K562 (cell line): Measurements from ENCODE around the gene UCN. TPM values are rescaled to one million over a fixed set of nuclear protein-coding genes. Genes with fewer than 3 reads are reported as not detected.

Experiments
- ATAC-seq: fragments of 200-7000 bp; cut with Tn5 transposase; 3 replicates; pipeline ENCODE4 v1.9.1; 2020; ENCODE audit warnings: moderate library complexity
- BruUV-seq: library from RNA; stranded (reverse); fragments of 400-500 nt; replicated peaks from 2 replicates; lab custom pipeline; 2021; lab: Mats Ljungman, UMichigan
- CTCF ChIA-PET: fragments of 300-600 bp; formaldehyde crosslinking; extraction: SDS; loops from one replicate; lab custom pipeline; 2021; ENCODE audit warnings: low intra/inter-chr PET ratio; lab: Yijun Ruan, JAX
- POLR2A ChIA-PET: fragments of 300-600, 350-650 bp; sonication (Branson Sonifier 250); formaldehyde crosslinking; extraction: SDS; loops from one replicate; lab custom pipeline; 2021; ENCODE audit warnings: antibody characterized with exemption, inconsistent platforms; lab: Yijun Ruan, JAX
- DNase-seq, 4 experiments: peaks; one replicate each; pipeline versions ENCODE4 v3.0.0 to v3.0.0-alpha.2; 2011 to 2018; ENCODE audit warnings: low spot score in 3 of 4, mixed read lengths in 3 of 4; ENCODE audit errors: extremely low read depth in 1 of 4
- FAIRE-seq: peaks from 2 replicates; lab custom pipeline; 2011; peaks lifted over from hg19 to GRCh38; lab: Jason Lieb, UNC
- H2AFZ ChIP-seq: 2 replicates; pipeline ENCODE4 v1.6.0; 2011; ENCODE audit warnings: low read depth, low read length, control low read depth, inconsistent platforms
- H3K27ac ChIP-seq: fragments of 200-600 bp; 3 replicates; pipeline ENCODE4 v1.8.0; 2011; ENCODE audit warnings: low read depth, mild to moderate bottlenecking, control low read depth, inconsistent platforms, low read length, moderate library complexity, mixed read lengths; ENCODE audit errors: extremely low read depth
- H3K27me3 ChIP-seq, 2 experiments: fragments of 300-600 bp in 1 of 2; 2 replicates in 1 of 2; 3 replicates in 1 of 2; pipeline versions ENCODE4 v1.6.0 to v1.8.0; 2011; ENCODE audit warnings: inconsistent platforms in 2 of 2, low read length in 2 of 2, mild to moderate bottlenecking in 1 of 2, mixed read lengths in 1 of 2, moderate library complexity in 1 of 2; ENCODE audit not compliant: control insufficient read depth in 2 of 2, insufficient read depth in 2 of 2
- H3K36me3 ChIP-seq: fragments of 300-600 bp; 3 replicates; pipeline ENCODE4 v1.8.0; 2011; ENCODE audit warnings: mild to moderate bottlenecking, low read length, inconsistent platforms; ENCODE audit not compliant: control insufficient read depth, insufficient read depth
- H3K4me1 ChIP-seq, 2 experiments: fragments of 200-600 bp in 1 of 2; replicated peaks in 1 of 2; 2 replicates in 1 of 2; 3 replicates in 1 of 2; pipeline versions ENCODE4 v1.5.1 to v1.8.0; 2011; ENCODE audit warnings: inconsistent platforms in 2 of 2, low read length in 2 of 2, mild to moderate bottlenecking in 1 of 2, mixed read lengths in 1 of 2, moderate library complexity in 1 of 2; ENCODE audit not compliant: control insufficient read depth in 2 of 2, insufficient read depth in 2 of 2
- H3K4me2 ChIP-seq: 2 replicates; pipeline ENCODE4 v1.6.1; 2011; ENCODE audit warnings: low read length, control low read depth, inconsistent platforms, mixed read lengths; ENCODE audit not compliant: insufficient read depth
- H3K4me3 ChIP-seq: fragments of 200-600 bp; sonication (generic), shearing (Covaris generic); 2 replicates; pipeline ENCODE4 v1.5.1; 2016; ENCODE audit warnings: control low read depth, inconsistent platforms
- H3K79me2 ChIP-seq: fragments of 200-600 bp; 3 replicates; pipeline ENCODE4 v1.8.0; 2011; ENCODE audit warnings: low read length, inconsistent platforms; ENCODE audit not compliant: control insufficient read depth, insufficient read depth
- H3K9ac ChIP-seq, 2 experiments: 2 replicates each; pipeline versions ENCODE4 v1.6.0 to v1.6.1; 2011; ENCODE audit warnings: low read depth in 2 of 2, low read length in 2 of 2, control low read depth in 1 of 2, inconsistent platforms in 1 of 2, mild to moderate bottlenecking in 1 of 2, mixed read lengths in 1 of 2; ENCODE audit not compliant: insufficient read depth in 1 of 2
- H3K9me1 ChIP-seq: one replicate; pipeline ENCODE4 v1.6.0; 2011; ENCODE audit warnings: inconsistent platforms, mild to moderate bottlenecking, low read length, moderate library complexity; ENCODE audit not compliant: control insufficient read depth, insufficient read depth
- H3K9me3 ChIP-seq: replicated peaks from 2 replicates; pipeline ENCODE4 v1.5.1; 2011; ENCODE audit warnings: low read depth, low read length, inconsistent platforms; ENCODE audit not compliant: control insufficient read depth, insufficient read depth
- H4K20me1 ChIP-seq: replicated peaks from 2 replicates; pipeline ENCODE4 v1.6.1; 2011; ENCODE audit warnings: low read length, inconsistent platforms, mixed read lengths; ENCODE audit not compliant: control insufficient read depth, insufficient read depth
- CHCHD3 ChIP-seq: fragments of 250-450 bp; sonication (Bioruptor Pico); IDR thresholded peaks from 2 replicates; pipeline ENCODE4 v2.1.2; 2022; ENCODE audit warnings: mild to moderate bottlenecking
- EP300 ChIP-seq: IDR thresholded peaks from 2 replicates; pipeline ENCODE4 v1.6.1; 2012; ENCODE audit warnings: low read length, improper control_type of control experiment
- EP400 ChIP-seq: fragments of 450-650 bp; IDR thresholded peaks from 2 replicates; pipeline ENCODE4 v1.6.1; 2017; ENCODE audit warnings: antibody characterized with exemption, mild to moderate bottlenecking, moderate library complexity
- FOXJ2 ChIP-seq: fragments of 200-800 bp; sonication (Bioruptor generic); IDR thresholded peaks from 2 replicates; pipeline ENCODE4 v1.6.1; 2016; ENCODE audit warnings: missing genetic modification characterization, missing compliant biosample characterization
- HNRNPLL ChIP-seq: fragments of 200-400 bp; formaldehyde crosslinking; IDR thresholded peaks from 2 replicates; pipeline ENCODE4 v1.6.1; 2017; ENCODE audit warnings: low read length, low read depth, mild to moderate bottlenecking; ENCODE audit not compliant: poor library complexity, severe bottlenecking
- MAFG ChIP-seq: fragments of 450-650 bp; conservative IDR thresholded peaks from 2 replicates; pipeline ENCODE4 v1.6.1; 2016; ENCODE audit warnings: missing genetic modification characterization, missing compliant biosample characterization
- MXI1 ChIP-seq: IDR thresholded peaks from 2 replicates; pipeline ENCODE4 v1.6.1; 2011; ENCODE audit warnings: low read depth, mild to moderate bottlenecking, improper control_type of control experiment, low read length
- MYC ChIP-seq, 2 experiments: fragments of 250-450 bp in 1 of 2; sonication (Bioruptor Pico) in 1 of 2; IDR thresholded peaks; 2 replicates each; pipeline versions ENCODE4 v1.5.1 to v1.6.1; 2012 to 2021; ENCODE audit warnings: low read depth in 2 of 2, borderline replicate concordance in 1 of 2, improper control_type of control experiment in 1 of 2, low read length in 1 of 2, mild to moderate bottlenecking in 1 of 2, moderate library complexity in 1 of 2
- NRF1 ChIP-seq, 2 experiments: fragments of 450-650 bp; IDR thresholded peaks in 1 of 2; conservative IDR thresholded peaks in 1 of 2; 2 replicates each; pipeline ENCODE4 v1.6.1; 2014; ENCODE audit warnings: mild to moderate bottlenecking in 2 of 2
- RAD21 ChIP-seq, 2 experiments: fragments of 250-450 bp in 1 of 2; fragments of 450-650 bp in 1 of 2; sonication (Bioruptor Pico) in 1 of 2; formaldehyde crosslinking in 1 of 2; IDR thresholded peaks in 1 of 2; conservative IDR thresholded peaks in 1 of 2; 2 replicates each; pipeline versions ENCODE4 v1.4.0 to v1.8.0; 2020 to 2022; ENCODE audit warnings: mild to moderate bottlenecking in 2 of 2, moderate library complexity in 1 of 2
- SIN3A ChIP-seq, 2 experiments: fragments of 150-350 bp in 1 of 2; IDR thresholded peaks; 2 replicates each; pipeline ENCODE4 v1.6.1; 2011 to 2016; ENCODE audit warnings: borderline replicate concordance in 2 of 2, low read depth in 2 of 2, low read length in 2 of 2, mild to moderate bottlenecking in 2 of 2, moderate library complexity in 2 of 2; ENCODE audit not compliant: control insufficient read depth in 1 of 2
- SNAPC5 ChIP-seq: fragments of 250-450 bp; sonication (Bioruptor Pico); IDR thresholded peaks from 2 replicates; pipeline ENCODE4 v1.8.0; 2021; ENCODE audit warnings: moderate library complexity, mild to moderate bottlenecking, inconsistent platforms
- SREBF1 ChIP-seq: fragments of 150-350 bp; IDR thresholded peaks from 2 replicates; pipeline ENCODE4 v1.6.1; 2014; ENCODE audit warnings: antibody characterized with exemption, low read depth, low read length, borderline replicate concordance
- SRSF1 ChIP-seq: fragments of 200-400 bp; formaldehyde crosslinking; IDR thresholded peaks from 2 replicates; pipeline ENCODE4 v1.6.1; 2017; ENCODE audit warnings: mild to moderate bottlenecking, low read depth, low read length, moderate library complexity
- ZBED1 ChIP-seq: IDR thresholded peaks from 2 replicates; pipeline ENCODE4 v1.6.1; 2014
- ZBTB1 ChIP-seq: sonication (generic); formaldehyde crosslinking; IDR thresholded peaks from 2 replicates; pipeline ENCODE4 v1.8.1; 2023; ENCODE audit warnings: missing genetic modification reagents, low read depth, mild to moderate bottlenecking, borderline replicate concordance
- ZBTB17 ChIP-seq: fragments of 450-650 bp; formaldehyde crosslinking; IDR thresholded peaks from 2 replicates; pipeline ENCODE4 v1.4.0; 2020; ENCODE audit warnings: mild to moderate bottlenecking
- WGBS: fragments of 100-300 bp; shearing (Covaris generic); methylation state at CpG from one replicate; pipeline ENCODE4 v1.1.6; 2016; ENCODE audit warnings: low coverage, mixed read lengths; ENCODE audit not compliant: insufficient coverage; ENCODE audit errors: missing lambda C conversion rate; 5-methylcytosine and 5-hydroxymethylcytosine counted together
- in situ Hi-C: fragments of 300-500 bp; cut with MboI; formaldehyde crosslinking; loops from 4 replicates; pipeline ENCODE4 v1.15.0; 2018; ENCODE audit warnings: inconsistent platforms, mixed read lengths
- intact Hi-C: fragments of 100-400 bp; cut with micrococcal nuclease; formaldehyde crosslinking; loops from 2 replicates; pipeline ENCODE4 v1.14.2; 2022
- polyA plus RNA-seq, 8 experiments: library from polyadenylated mRNA; depleted of rRNA in 4 of 8; stranded (reverse) in 5 of 8; unstranded in 3 of 8; fragments of >200 nt; fragmentation: Nextera tagmentation in 2 of 8; fragmentation: Illumina TruSeq in 1 of 8; extraction: Ambion mirVana in 2 of 8; extraction: Trizol in 1 of 8; gene quantifications; 2 replicates each; pipeline versions ENCODE4 v1.2.1 to v1.2.3, GENCODE V29; 2011 to 2014; ENCODE audit warnings: inconsistent platforms in 1 of 8, missing spikeins in 1 of 8
- total RNA-seq, 7 experiments: library from RNA; depleted of rRNA in 6 of 7; stranded (reverse); fragments of >200 nt in 6 of 7; fragmentation: Illumina TruSeq in 2 of 7; extraction: Trizol in 2 of 7; gene quantifications; 2 replicates each; pipeline versions ENCODE4 v1.2.1 to v1.2.3, GENCODE V29; 2011 to 2021; ENCODE audit warnings: low replicate concordance in 1 of 7
- TF ChIP-seq, protein P1 (sequence below): sonication (generic); formaldehyde crosslinking; IDR thresholded peaks from 2 replicates; pipeline ENCODE4 v1.8.1; 2023; ENCODE audit warnings: mild to moderate bottlenecking, missing genetic modification reagents

The UCN gene
- total and polyA plus RNA-seq, 9 of the 15 experiments (the other 6 are each of a cell fraction or from before 2014, with no cell fraction given) = 0.10 to 2.7 (median 0.43) TPM

DNA sequence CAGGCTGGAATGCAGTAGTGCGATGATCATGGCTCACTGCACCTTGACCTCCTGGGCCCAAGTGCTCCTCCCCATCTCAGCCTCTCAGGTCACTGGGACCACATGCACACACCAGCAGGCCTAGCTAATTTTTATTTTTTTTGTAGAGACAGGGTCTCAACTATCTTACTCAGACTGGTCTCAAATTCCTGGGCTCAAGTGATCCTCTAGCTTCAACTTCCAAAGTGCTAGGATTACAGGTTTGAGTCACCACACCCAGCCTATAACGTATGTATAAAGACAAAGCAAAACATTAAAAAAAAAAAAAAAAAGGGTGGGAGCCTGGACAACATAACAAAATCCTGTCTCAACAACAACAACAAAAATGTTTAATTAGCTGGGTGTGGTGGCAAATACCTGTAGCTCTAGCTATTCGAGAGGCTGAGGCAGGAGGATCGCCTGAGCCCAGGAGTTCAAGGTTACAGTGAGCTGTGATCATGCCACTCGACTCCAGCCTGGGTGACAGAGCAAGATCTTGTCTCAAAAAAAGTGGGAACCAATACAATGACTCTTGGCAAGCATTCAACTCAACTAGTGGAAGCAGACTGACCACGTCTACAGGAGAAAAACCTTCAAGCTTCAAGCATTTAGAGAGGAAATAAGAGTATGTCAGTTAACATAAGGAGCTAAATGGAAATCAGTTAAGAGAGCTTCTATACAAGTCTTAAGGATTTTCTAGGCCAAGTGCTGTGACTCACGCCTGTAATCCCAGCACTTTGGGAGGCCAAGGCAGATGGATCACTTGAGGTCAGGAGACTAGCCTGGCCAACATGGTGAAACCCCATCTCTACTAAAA, 45.7 kb upstream of the UCN start:
- WGBS = 10% methylated on average over 7 of the region's 7 CpGs
- H3K36me3 ChIP-seq = peaks cover 14% of the 10 kb centered on the region
- H2AFZ ChIP-seq = no peak overlapping the region
- H3K4me2 ChIP-seq = peak overlapping the region; percentile 57
- no peaks in the 10 kb centered on the region for H3K9me1 ChIP-seq
- intact Hi-C loops = no loop called here
- ChIA-PET POLR2A (interaction anchor here (0.5 to 1.8 kb wide), 10 partner anchors 10 to 392 kb away, joined by 3 to 20 read pairs (median 4); partner anchors contain the start of genes EIF2B4, MPV17 and SNX17), CTCF (interaction anchor here (0.6 kb wide), 1 partner anchor 962 kb away, joined by 3 read pairs; no protein-coding TSS in a partner anchor)
- no peak overlapping the region for H3K4me3 ChIP-seq
- H3K27me3 ChIP-seq = no peaks in the 10 kb centered on the region
- no peaks in the 10 kb centered on the region for H4K20me1 ChIP-seq
- ATAC-seq (peak; percentile 15), DNase-seq (peak in 2 of 4 experiments; percentile 32 to 83), FAIRE-seq (peak; percentile 96)
- BruUV-seq = no TSS peak
- no peaks in the 10 kb centered on the region for H3K9me3 ChIP-seq
- peak overlapping the region; percentile 73 to 97; a peak in 3 of 4 replicates for H3K9ac ChIP-seq
- peaks cover 12 to 19% of the 10 kb centered on the region in 2 experiments; a peak in 4 of 5 replicates for H3K4me1 ChIP-seq
- in situ Hi-C loops = no loop called here
- H3K79me2 ChIP-seq = peaks cover 93% of the 10 kb centered on the region
- peak overlapping the region; percentile 98 for H3K27ac ChIP-seq
- TF ChIP-seq SRSF1 (no peak), HNRNPLL (peak; percentile 37), SIN3A (IDR thresholded peaks at IDR 0.05; ENCODE audit: borderline replicate concordance in 2 of 2, control insufficient read depth in 1 of 2, low read depth in 2 of 2, low read length in 2 of 2) (no peak), EP400 (peak; percentile 55), SREBF1 (no peak), NRF1 (conservative IDR thresholded peaks at IDR 0.05 in 1 of 2, IDR thresholded peaks at IDR 0.05 in 1 of 2) (peak; percentile 16 to 18; a peak in 1 of 4 replicates), SNAPC5 (CRISPR knock-in tag) (no peak), RAD21 (CRISPR knock-in tag; conservative IDR thresholded peaks at IDR 0.05 in 1 of 2, IDR thresholded peaks at IDR 0.05 in 1 of 2) (no peak), FOXJ2 (tag) (peak; percentile 55; the same call in 1 of the 2 replicates), ZBTB17 (CRISPR knock-in tag) (no peak), MAFG (tag) (peak; percentile 70; the same call in 1 of the 2 replicates), MXI1 (no peak), ZBTB1 (CRISPR knock-in tag) (no peak), MYC (IDR thresholded peaks at IDR 0.05; ENCODE audit: low read depth, low read length) (0 out of 2 replicates have a peak, but pooled peaks have one; percentile 14), MYC (CRISPR knock-in tag; IDR thresholded peaks at IDR 0.05; ENCODE audit: borderline replicate concordance, low read depth) (no peak), EP300 (no peak; the same call in 1 of the 2 replicates), CHCHD3 (no peak), ZBED1 (no peak)
- TF ChIP-seq, protein P1, sequence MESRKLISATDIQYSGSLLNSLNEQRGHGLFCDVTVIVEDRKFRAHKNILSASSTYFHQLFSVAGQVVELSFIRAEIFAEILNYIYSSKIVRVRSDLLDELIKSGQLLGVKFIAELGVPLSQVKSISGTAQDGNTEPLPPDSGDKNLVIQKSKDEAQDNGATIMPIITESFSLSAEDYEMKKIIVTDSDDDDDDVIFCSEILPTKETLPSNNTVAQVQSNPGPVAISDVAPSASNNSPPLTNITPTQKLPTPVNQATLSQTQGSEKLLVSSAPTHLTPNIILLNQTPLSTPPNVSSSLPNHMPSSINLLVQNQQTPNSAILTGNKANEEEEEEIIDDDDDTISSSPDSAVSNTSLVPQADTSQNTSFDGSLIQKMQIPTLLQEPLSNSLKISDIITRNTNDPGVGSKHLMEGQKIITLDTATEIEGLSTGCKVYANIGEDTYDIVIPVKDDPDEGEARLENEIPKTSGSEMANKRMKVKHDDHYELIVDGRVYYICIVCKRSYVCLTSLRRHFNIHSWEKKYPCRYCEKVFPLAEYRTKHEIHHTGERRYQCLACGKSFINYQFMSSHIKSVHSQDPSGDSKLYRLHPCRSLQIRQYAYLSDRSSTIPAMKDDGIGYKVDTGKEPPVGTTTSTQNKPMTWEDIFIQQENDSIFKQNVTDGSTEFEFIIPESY (CRISPR knock-in tag) = no peak
